ENCODE data around the gene TMC5.

- no peak for TF ChIP-seq CTCF (IDR thresholded peaks at IDR 0.05)
- TF ChIP-seq POLR2A (IDR thresholded peaks at IDR 0.05): no peak
- no peak for TF ChIP-seq EP300 (IDR thresholded peaks at IDR 0.05)
Observed at GRCh38 chr16:19485611-19486010, 67.9 kb downstream of the TMC5 start.
